ENCODE results near the gene LRPAP1.

- TF ChIP-seq CTCF (conservative IDR thresholded peaks at IDR 0.05) = no peak
- no peak for TF ChIP-seq EZH2 (IDR thresholded peaks at IDR 0.05; ENCODE audit: low read depth)
Observed at GRCh38 chr4:3513807-3514206, 18.4 kb downstream of the LRPAP1 start.

Measured in PC-9 (cell line).